Activated T-cell treated with anti-CD3 and anti-CD28 coated beads for 48 hours (primary cell): ENCODE data around the gene ARL15.

Source experiments
- DNase-seq: peaks from one replicate; pipeline ENCODE4 v3.0.0-alpha.2; 2020; ENCODE audit warnings: low read depth

The ARL15 gene

GRCh38 chr5:54156577-54156976 lies 153.8 kb downstream of the ARL15 start:
- no peak for DNase-seq

DNA sequence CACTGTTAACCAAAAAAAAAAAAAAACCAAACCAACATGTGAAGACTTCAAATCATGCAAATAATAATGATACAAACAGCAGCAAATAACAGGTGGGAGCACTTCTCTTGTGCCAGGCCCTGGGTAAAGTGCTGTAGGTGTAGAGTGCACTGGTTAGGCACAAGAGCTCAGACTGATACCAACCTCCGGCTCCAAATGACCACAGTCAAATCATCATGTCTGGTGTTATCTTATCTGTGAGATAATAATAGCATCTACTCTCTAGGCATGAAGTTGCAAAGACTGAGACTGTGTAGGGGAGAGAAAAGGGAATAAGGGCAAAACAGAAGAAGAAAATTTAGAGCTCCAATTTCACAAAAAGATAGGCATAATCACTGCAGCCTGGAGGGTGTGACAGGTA lies 159.5 kb downstream of the ARL15 start:
- DNase-seq: no peak

DNA sequence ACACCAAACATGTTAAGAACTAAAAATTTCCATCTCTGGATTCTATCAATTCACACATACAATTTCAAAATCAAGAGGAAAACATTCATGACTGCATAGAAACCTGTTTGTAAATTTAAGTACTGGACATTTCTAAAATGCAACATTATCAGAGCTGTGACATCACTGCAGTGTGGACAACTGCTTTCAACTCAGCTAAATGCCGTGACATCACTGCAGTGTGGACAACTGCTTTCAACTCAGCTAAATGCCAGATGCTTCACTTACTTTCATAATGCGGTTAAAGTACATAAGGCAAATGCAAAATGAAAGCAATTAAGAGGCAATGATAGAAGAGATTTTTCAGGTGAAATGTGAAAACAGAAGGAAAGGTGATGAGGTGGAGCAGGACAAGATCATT lies 161.5 kb downstream of the ARL15 start:
- no peak for DNase-seq

DNA sequence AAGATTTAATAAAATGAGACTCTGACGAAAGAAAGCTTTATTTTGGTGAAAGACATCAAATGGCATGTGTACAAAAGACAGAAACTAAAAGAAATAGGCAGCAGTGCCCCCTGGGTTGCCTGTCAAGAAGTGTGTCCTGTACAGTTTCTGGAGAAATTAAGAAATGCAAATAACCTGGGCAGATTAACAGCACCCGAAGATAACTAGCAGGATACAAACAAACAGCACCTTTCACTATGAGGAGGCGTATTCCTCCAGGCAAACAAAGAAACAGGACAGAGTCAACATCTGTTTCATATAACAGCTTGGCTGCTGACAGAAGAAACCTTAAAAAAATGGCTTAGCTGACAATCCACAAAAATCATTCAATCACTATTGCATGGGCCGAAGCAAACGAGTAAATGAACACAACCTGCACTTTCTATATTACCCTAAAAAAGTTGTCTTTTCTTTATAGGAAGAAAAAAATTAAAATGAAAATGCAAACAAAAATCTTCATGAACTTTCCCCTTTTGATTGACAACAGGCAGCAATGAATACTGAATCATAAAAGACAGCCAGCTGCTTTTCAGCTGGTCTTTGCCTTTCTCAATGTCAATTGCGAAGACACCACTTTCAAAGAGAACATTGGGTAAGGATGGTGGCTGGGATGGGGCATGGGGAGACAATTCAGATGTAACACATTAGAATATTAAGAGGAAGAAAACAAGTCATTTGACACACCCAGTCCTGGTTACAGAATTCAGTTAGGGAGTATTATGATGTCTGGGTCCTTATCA lies 162.1 kb downstream of the ARL15 start:
- DNase-seq: no peak

- DNase-seq: no peak
Observed at GRCh38 chr5:54146916-54147315, 163.5 kb downstream of the ARL15 start.

DNA sequence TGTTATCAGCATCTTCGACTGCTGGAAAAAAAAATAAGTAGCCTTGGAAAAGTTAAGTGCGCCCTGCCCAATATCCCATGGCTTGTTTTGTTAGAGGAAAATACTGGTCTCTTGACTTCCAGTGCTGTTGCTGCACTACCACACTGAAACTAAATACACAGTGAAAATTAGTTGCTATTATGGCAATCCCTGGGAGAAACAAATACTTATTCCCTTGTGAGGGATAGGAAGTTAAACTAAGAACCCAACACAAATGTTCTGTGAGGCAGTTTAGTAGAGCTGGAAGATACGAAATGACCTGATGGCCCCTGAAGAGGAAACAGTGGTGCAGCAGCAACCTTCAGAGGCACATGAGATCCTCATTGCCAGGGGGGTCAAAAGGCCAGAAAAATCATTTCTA lies 164.0 kb downstream of the ARL15 start:
- DNase-seq: no peak

DNA sequence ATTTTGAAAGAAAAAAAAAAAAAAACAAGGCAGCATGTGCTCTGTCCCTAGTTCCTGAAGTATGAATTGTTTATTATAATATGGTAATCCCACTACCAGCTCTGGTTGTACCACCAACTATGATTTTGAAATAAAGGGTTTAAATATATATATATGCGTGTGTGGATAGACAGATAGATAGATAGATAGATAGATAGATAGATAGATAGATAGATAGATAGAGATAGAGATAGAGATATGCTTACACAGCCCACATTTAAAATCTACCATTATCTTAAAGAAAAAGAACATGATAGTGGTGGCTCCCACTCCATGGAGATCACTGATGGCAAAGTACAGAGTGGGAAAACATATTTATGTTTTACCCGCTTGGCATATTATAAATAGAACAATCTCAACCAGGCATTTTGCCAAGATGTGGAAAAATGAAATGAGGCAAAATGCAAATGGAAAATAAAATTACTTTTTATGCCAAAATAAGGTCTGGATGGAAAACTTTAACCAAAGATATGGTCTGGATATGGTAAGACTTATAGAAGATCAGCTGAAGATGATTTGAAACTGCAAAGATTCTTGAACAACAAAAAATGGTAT lies 170.0 kb downstream of the ARL15 start:
- no peak for DNase-seq

- no peak for DNase-seq
Observed at GRCh38 chr5:54136516-54137440, 173.6 kb downstream of the ARL15 start.

- DNase-seq: no peak
Observed at GRCh38 chr5:54135042-54135441, 175.3 kb downstream of the ARL15 start.

- DNase-seq: no peak
Observed at GRCh38 chr5:54133917-54134316, 176.5 kb downstream of the ARL15 start.

GRCh38 chr5:54120473-54120872 lies 189.9 kb downstream of the ARL15 start:
- DNase-seq: no peak

DNA sequence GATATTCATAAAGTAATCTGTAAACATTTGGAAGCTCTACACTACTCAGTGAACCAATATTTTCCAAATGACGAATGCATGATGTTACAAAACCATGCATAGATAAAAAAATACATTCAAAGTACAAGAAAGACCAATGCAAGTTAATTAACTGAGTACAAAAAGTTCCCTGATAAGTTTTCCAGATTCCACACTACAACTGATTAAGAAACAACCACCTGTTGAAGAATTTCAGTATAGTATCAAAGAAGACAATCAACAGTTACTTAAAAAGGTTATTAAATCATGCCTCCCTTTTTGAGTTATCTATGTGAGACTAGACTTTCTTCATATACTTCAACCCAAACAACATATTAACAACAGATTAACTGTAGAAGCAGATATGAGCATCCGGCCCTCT lies 192.4 kb downstream of the ARL15 start:
- no peak for DNase-seq

DNA sequence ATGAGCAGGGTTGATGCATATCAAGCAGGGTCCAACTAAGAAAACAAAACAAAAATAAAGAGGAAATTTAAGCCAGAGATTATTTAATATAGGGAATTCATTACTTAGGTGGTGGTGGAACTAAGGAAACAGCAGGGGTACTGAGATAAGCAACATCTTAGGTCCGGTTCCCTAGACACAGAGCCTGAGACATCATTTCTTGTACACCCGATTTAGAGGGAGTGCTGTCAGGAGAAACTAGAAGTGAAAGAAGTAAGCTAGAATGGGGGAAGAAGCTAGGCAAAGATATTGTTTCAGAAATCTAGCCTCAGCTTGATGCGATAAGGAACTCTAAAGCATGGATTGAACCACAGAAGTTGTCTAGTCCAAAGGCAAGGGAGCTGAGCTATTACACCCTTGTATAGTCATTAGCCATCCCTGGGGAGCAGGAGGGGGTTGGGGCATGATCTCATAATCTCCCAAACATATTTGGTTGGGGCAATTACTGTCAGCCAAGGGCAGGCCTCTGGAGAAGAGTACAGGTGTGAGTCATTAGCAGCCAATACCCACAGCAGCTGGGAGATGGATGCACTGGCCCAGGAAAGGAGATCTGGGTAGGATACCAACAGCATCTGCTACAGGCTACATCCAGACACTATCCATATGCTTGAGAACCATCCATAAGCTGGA lies 194.5 kb downstream of the ARL15 start:
- no peak for DNase-seq

- DNase-seq: no peak
Observed at GRCh38 chr5:54113060-54113459, 197.3 kb downstream of the ARL15 start.

- DNase-seq: no peak
Observed at GRCh38 chr5:54109626-54110330, 200.6 kb downstream of the ARL15 start.

- no peak for DNase-seq
Observed at GRCh38 chr5:54108136-54108535, 202.2 kb downstream of the ARL15 start.

- no peak for DNase-seq
Observed at GRCh38 chr5:54103871-54104270, 206.5 kb downstream of the ARL15 start.

DNA sequence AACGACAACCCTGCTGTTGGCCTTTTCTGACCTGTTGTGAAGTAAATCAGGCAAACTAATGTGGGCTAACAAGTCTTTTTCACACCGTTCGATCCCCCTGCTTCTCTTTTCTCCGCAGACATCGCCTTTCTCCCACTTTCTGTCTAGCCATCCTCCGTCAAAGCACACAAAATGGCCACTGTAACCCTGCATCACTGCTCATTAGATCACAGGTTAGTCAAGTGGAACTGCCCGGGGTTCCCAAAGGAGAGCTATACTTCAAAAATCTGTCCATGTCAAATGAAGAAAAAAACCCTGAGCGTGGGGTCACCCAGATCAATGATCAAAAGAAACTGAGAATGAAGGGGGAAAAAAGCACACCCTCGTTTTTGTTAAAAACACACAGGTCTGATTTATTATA lies 212.1 kb downstream of the ARL15 start:
- no peak for DNase-seq

DNA sequence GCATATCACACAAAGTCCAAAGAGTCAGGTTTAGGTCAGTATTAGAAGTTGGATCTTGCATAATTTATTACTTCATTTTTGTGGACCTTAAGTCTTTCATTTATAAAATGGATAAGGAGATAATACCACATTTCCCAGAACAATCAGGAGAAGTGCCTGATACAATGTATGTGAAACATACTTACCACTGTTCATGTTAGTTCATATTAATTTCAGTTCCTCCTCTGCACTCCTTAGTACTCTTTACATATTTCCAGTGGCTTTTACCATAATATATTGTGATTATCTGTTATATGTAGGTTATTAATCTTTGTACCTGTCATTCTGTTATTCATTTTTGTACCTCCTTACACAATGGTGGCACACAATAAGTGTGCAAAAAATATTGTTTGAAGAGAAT lies 214.4 kb downstream of the ARL15 start:
- DNase-seq: no peak

DNA sequence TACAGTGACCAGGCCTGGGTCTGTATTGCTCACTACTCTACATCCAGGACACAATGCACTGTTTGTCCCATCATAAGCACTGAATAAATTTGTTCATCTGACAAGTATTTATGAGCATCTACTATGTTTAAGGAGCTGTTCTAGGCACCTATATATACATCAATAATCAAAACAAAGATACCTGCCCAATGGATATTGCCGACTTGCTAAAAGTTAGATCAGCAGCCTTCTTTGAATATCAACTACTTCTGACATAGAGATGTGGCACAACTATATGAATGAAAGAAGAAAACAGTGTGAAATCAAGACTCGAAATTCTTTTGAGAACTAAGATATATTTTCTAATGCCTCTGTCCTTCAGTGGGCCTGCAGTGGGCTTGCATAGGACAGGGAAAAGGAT lies 215.7 kb downstream of the ARL15 start:
- DNase-seq: no peak

DNA sequence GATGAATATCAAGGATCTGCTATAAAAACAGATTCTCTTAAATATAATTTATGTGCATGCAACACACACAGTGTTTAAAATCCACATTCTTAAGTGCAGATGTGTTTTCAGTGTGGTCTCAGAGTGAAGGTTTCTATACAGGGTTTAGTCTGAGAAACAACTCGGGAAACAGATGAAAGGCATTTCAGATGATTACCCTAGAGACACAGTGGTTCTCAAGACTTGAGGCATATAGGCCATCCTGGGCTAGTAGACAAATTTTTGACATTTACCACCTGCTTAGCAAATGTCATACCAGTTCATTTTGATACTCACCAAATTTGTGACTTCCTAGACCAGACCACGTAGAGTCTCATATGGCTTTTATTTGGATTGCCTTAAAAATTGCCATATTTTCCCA lies 216.5 kb downstream of the ARL15 start:
- DNase-seq: no peak

DNA sequence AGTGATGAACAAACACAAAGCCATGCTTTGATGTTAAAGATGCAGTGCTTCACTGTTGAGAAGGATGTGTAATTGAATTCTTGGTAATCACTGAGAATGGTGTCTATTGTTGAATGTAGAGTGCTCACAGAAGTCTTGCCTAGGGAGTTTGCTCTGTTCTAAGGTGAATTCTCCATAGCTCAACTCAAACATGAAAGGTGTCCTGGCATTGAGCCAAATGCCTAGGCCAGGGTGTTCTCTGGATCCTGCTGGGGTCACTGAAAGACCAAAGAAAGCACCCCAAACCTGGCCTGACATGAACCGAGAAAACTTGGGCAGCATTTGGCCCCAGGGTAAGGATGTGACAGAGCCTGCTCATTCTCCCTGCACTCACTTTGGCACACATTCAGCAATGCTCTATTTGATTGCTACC lies 217.3 kb downstream of the ARL15 start:
- DNase-seq: no peak
